Endothelial cell of umbilical vein (primary cell): Measurements from ENCODE around the gene OSBPL10.
"Not testable (repeated sequence)": the region's sequence is repeated elsewhere in the genome, so short reads cannot be mapped to it uniquely, and the experiment has no call there.

ENCODE experiments used
- EZH2 ChIP-seq: IDR thresholded peaks from 2 replicates; pipeline ENCODE4 v1.6.1; 2012; ENCODE audit warnings: borderline replicate concordance, low read depth, mild to moderate bottlenecking, moderate library complexity, low read length, inconsistent platforms; ENCODE audit not compliant: severe bottlenecking
- JUN ChIP-seq: IDR thresholded peaks from 2 replicates; pipeline ENCODE4 v1.6.1; 2011; ENCODE audit warnings: borderline replicate concordance, low read depth; ENCODE audit not compliant: insufficient read length, insufficient read depth

DNA sequence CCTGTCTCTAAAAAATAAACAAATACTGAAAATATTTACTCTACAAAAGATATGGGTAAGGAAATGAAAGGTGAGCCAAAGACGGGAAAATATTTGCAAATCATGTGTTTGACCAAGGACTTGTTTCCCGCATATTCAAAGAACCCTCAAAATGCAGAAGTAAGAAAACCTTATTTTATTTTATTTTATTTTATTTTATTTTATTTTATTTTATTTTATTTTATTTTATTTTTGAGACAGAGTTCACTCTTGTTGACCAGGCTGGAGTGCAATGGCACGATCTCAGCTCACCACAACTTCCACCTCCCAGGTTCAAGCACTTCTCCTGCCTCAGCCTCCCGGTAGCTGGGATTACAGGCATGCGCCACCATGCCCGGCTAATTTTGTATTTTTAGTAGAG, 11.9 kb upstream of the OSBPL10 start:
- TF ChIP-seq JUN, EZH2: not testable (repeated sequence)
